Activated T-cell treated with anti-CD3 and anti-CD28 coated beads for 48 hours (primary cell): ENCODE results near the gene FBRSL1.
A peak's percentile ranks its signal among the peaks of the same experiment; 100 is the strongest.

Experiments used
- DNase-seq: peaks from one replicate; pipeline ENCODE4 v3.0.0-alpha.2; 2020; ENCODE audit warnings: low read depth

The FBRSL1 gene

DNA sequence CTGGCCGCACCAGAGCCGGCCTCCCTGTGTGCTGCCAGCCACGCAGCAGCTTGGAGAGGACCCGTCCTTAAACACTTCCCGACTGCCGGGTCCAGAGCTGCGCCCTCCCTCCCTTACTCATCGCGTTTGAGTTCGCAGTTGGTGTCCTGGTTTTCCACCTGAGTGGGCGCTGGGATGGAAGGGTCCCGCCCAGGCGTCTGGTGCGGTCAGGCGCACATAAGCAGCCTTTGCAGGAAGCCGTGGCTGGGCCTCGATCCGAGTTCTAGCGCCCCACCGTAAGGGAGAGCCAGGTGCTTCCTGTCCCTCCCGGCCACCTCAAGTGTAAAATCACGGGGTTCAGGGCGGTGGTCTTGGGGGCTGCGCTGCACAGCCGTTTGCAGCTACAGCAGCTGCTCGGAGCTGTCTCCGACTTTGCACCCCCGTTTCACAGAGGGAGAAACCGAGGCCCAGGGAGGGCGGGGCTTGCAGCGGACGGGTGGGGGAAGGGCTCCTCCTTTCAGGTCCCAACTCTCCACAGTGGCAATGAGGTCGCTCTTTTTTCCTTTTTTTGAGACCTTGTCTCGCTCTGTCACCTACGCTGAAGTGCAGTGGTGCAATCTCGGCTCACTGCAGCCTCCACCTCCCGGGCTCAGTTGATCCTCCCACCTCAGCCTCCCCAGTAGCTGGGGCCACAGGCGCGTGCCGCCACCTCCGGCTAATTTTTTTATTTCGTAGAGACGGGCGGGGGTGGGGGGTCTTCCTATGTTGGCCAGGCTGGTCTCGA lies 69.1 kb downstream of the FBRSL1 start:
- DNase-seq: no peak

- DNase-seq: peak; percentile 55
Measured at GRCh38 chr12:132559652-132560363, 69.9 kb downstream of the FBRSL1 start.

- no peak for DNase-seq
Measured at GRCh38 chr12:132560364-132560613, 70.3 kb downstream of the FBRSL1 start.

DNA sequence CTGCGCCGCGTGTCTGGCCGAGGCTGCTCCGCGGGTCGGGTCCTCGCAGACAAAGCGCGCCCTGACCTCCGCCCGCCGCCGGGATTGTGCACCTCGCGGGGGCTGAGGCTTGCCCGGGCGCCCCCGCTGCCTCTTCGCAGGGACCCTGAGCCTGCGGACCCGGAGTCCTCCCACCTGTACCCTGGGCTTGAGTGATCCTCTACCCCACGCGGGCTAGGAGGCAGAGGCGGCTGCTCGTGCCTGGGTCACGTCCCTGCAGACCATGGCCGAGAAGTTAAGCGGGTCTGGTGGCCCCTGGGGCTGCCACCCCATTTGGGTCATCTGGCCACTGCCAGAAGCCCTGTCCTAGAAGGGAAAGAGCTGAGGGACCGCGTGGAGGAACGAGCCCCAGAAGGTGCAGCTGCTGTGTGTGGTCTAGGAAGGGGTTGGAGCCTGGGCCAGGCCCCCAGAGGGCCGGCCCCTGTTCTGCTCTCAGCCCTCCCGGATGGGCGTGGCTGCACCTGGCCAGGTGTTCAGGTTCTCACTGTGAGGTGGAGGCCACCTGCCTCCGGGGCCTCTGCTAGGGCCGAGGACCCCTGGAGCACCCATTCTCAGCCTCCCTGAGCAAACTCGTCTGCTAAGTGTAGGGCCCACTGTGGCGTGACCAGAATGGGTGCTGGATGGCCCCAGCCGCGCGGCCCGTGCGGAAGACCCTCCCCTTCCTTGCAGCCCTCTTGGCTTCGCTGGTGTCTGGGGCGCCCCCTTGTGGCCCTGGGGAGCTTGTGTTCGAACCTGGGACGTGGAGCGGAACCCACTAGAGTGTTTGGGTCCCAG lies 70.9 kb downstream of the FBRSL1 start:
- DNase-seq: peak; percentile 71
